Measurements from ENCODE around the gene METRNL.

The METRNL gene

GRCh38 chr17:83106056-83106588 is 26.7 kb downstream of the METRNL start:
- TF ChIP-seq POLR2AphosphoS5 (IDR thresholded peaks at IDR 0.05; ENCODE audit: low read depth, low read length) (no peak), REST (IDR thresholded peaks at IDR 0.05; ENCODE audit: insufficient read depth in 1 of 2, low read depth in 2 of 2, low read length in 2 of 2) (no peak), TAF1 (IDR thresholded peaks at IDR 0.05; ENCODE audit: borderline replicate concordance, insufficient read depth, low read length) (no peak), FOXP2 (optimal IDR thresholded peaks at IDR 0.05; ENCODE audit: borderline replicate concordance, extremely low read depth, extremely low read length, insufficient read depth) (no peak), SIN3A (IDR thresholded peaks at IDR 0.05; ENCODE audit: borderline replicate concordance, insufficient read depth, low read length) (no peak)

DNA sequence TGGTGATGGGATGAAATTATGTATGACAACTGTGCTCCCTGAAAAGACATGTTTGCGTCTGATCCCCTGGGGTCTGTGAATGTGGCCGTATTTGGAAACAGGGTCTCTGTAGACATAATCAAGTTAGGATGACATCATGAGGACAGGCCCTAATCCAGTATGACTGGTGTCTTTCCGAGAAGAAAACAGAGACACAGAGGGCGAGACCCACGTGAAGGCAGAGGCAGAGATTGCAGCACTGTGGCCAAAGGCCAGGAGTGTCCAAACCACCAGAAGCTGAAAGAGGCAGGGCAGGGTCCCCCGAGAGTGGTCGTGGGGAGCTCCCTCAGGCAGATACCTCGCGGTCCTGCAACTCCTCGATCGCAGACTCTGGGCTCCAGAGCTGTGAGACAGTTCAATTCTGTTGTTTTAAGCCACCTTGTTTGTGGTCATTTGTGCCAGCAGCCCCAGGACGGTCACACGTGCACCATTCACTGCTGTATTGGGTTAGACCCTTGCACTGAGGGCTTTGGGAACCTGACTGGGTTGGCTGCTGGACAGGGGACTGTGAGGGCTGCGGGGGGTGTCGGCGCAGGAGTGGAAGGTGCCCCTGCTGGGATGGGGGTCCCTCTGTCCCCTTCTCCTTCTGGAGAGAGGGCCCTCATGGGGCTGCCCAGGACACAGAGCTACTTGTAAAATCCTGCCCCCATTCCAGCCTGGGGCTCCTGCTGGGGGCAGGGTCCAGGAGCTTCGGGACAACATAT is 27.7 kb downstream of the METRNL start:
- TF ChIP-seq POLR2AphosphoS5 (IDR thresholded peaks at IDR 0.05; ENCODE audit: low read depth, low read length) (no peak), TAF1 (IDR thresholded peaks at IDR 0.05; ENCODE audit: borderline replicate concordance, insufficient read depth, low read length) (no peak), REST (IDR thresholded peaks at IDR 0.05; ENCODE audit: insufficient read depth in 1 of 2, low read depth in 2 of 2, low read length in 2 of 2) (no peak), FOXP2 (optimal IDR thresholded peaks at IDR 0.05; ENCODE audit: borderline replicate concordance, extremely low read depth, extremely low read length, insufficient read depth) (no peak), SIN3A (IDR thresholded peaks at IDR 0.05; ENCODE audit: borderline replicate concordance, insufficient read depth, low read length) (no peak)

DNA sequence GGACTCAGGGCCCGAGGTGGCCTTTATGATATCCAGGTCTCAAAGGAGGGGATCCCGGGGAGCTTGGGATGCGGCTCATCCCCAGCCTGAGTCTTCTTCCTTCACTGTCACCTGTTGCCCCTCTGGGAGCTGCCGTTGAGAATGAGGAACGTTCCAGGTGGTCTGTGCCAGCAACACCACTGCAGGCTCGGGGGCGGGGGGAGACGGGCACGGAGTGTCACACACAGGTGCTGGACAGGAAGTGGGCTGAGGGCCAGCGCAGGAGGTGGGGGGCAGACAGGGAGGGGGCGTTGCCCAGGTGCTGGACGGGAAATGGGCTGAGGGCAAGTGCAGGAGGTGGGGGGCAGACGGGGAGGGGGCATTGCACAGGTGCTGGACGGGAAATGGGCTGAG is 28.2 kb downstream of the METRNL start:
- no peak for TF ChIP-seq TAF1 (IDR thresholded peaks at IDR 0.05; ENCODE audit: borderline replicate concordance, insufficient read depth, low read length)
- no peak for TF ChIP-seq REST (IDR thresholded peaks at IDR 0.05; ENCODE audit: insufficient read depth in 1 of 2, low read depth in 2 of 2, low read length in 2 of 2)
- TF ChIP-seq POLR2AphosphoS5 (IDR thresholded peaks at IDR 0.05; ENCODE audit: low read depth, low read length): no peak
- no peak for TF ChIP-seq FOXP2 (optimal IDR thresholded peaks at IDR 0.05; ENCODE audit: borderline replicate concordance, extremely low read depth, extremely low read length, insufficient read depth)
- TF ChIP-seq SIN3A (IDR thresholded peaks at IDR 0.05; ENCODE audit: borderline replicate concordance, insufficient read depth, low read length): no peak

DNA sequence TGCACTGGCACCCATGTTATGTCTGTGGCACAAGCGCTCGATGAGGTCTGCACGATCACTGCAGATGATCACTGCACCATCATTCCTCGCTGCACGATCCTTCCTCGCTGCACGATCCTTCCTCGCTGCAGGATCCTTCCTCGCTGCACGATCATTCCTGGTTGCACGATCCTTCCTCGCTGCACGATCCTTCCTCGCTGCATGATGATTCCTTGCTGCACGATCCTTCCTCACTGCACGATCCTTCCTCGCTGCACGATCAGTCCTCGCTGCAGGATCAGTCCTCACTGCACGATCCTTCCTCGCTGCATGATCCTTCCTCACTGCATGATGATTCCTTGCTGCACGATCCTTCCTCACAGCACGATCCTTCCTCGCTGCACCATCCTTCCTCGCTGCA is 29.3 kb downstream of the METRNL start:
- TF ChIP-seq REST (IDR thresholded peaks at IDR 0.05; ENCODE audit: insufficient read depth in 1 of 2, low read depth in 2 of 2, low read length in 2 of 2) (no peak), SIN3A (IDR thresholded peaks at IDR 0.05; ENCODE audit: borderline replicate concordance, insufficient read depth, low read length) (no peak), TAF1 (IDR thresholded peaks at IDR 0.05; ENCODE audit: borderline replicate concordance, insufficient read depth, low read length) (no peak)
